Measurements from ENCODE around the gene LEP.

GRCh38 chr7:128201690-128202085 lies 39.4 kb upstream of the LEP start:
- TF ChIP-seq CTCF (IDR thresholded peaks at IDR 0.05) (no peak), POLR2A (IDR thresholded peaks at IDR 0.05) (no peak)

All from uterus (tissue), 2 donors.